SK-N-SH treated with all-trans-retinoic acid at 6 μM for 48 hours (cell line): ENCODE results near the gene HECTD1.
"Not testable (repeated sequence)": the region's sequence is repeated elsewhere in the genome, so short reads cannot be mapped to it uniquely, and the experiment has no call there.

Source experiments
- ATAC-seq: fragments of 200-7000 bp; cut with Tn5 transposase; 3 replicates; pipeline ENCODE4 v1.9.1; 2020; ENCODE audit warnings: mild to moderate bottlenecking, moderate library complexity
- ARNTL ChIP-seq: fragments of 450-650 bp; formaldehyde crosslinking; IDR thresholded peaks from 2 replicates; pipeline ENCODE4 v1.5.0; 2020; ENCODE audit warnings: low read depth, mild to moderate bottlenecking, moderate library complexity, borderline replicate concordance
- BACH2 ChIP-seq: fragments of 250-450 bp; sonication (Bioruptor Pico); IDR thresholded peaks from 2 replicates; pipeline ENCODE4 v1.9.0; 2021; ENCODE audit warnings: mild to moderate bottlenecking, borderline replicate concordance
- CSDC2 ChIP-seq: fragments of 250-450 bp; sonication (Bioruptor Pico); IDR thresholded peaks from 2 replicates; pipeline ENCODE4 v1.5.0; 2020; ENCODE audit warnings: mild to moderate bottlenecking, moderate library complexity
- ESRRG ChIP-seq: fragments of 250-450 bp; sonication (Bioruptor Pico); IDR thresholded peaks from 2 replicates; pipeline ENCODE4 v1.6.1; 2021; ENCODE audit warnings: mild to moderate bottlenecking
- GLIS3 ChIP-seq: fragments of 250-450 bp; sonication (Bioruptor Pico); IDR thresholded peaks from 2 replicates; pipeline ENCODE4 v1.5.0; 2020; ENCODE audit warnings: mild to moderate bottlenecking, moderate library complexity
- ISL1 ChIP-seq: fragments of 250-450 bp; sonication (Bioruptor Pico); IDR thresholded peaks from 2 replicates; pipeline ENCODE4 v2.1.2; 2022; ENCODE audit warnings: mild to moderate bottlenecking, moderate library complexity
- OSR1 ChIP-seq: fragments of 250-450 bp; sonication (Bioruptor Pico); IDR thresholded peaks from 2 replicates; pipeline ENCODE4 v1.8.0; 2022; ENCODE audit warnings: moderate library complexity, mild to moderate bottlenecking, inconsistent platforms
- PATZ1 ChIP-seq: fragments of 250-450 bp; sonication (Bioruptor Pico); IDR thresholded peaks from 2 replicates; pipeline ENCODE4 v1.8.0; 2020; ENCODE audit warnings: mild to moderate bottlenecking, moderate library complexity, borderline replicate concordance
- PPARA ChIP-seq: fragments of 250-450 bp; sonication (Bioruptor Pico); IDR thresholded peaks from 2 replicates; pipeline ENCODE4 v1.5.0; 2020; ENCODE audit warnings: mild to moderate bottlenecking, borderline replicate concordance
- RARB ChIP-seq: fragments of 250-450 bp; sonication (Bioruptor Pico); IDR thresholded peaks from 2 replicates; pipeline ENCODE4 v1.8.0; 2021; ENCODE audit warnings: mild to moderate bottlenecking, moderate library complexity
- SNAI2 ChIP-seq: fragments of 250-450 bp; sonication (Bioruptor Pico); IDR thresholded peaks from 2 replicates; pipeline ENCODE4 v1.5.0; 2020; ENCODE audit warnings: mild to moderate bottlenecking, moderate library complexity
- TOX ChIP-seq: fragments of 250-450 bp; sonication (Bioruptor Pico); IDR thresholded peaks from 2 replicates; pipeline ENCODE4 v1.8.0; 2021; ENCODE audit warnings: mild to moderate bottlenecking, moderate library complexity, borderline replicate concordance
- TSHZ2 ChIP-seq: fragments of 250-450 bp; sonication (Bioruptor Pico); IDR thresholded peaks from 2 replicates; pipeline ENCODE4 v1.5.0; 2020; ENCODE audit warnings: mild to moderate bottlenecking, moderate library complexity
- ZFP3 ChIP-seq: fragments of 250-450 bp; sonication (Bioruptor Pico); IDR thresholded peaks from 2 replicates; pipeline ENCODE4 v1.5.0; 2020; ENCODE audit warnings: mild to moderate bottlenecking, moderate library complexity
- ZFP30 ChIP-seq: fragments of 450-650 bp; formaldehyde crosslinking; IDR thresholded peaks from 2 replicates; pipeline ENCODE4 v1.5.0; 2022; ENCODE audit warnings: mild to moderate bottlenecking, moderate library complexity
- ZNF565 ChIP-seq: fragments of 450-650 bp; formaldehyde crosslinking; conservative IDR thresholded peaks from 2 replicates; pipeline ENCODE4 v1.5.0; 2020; ENCODE audit warnings: low read depth, mild to moderate bottlenecking, moderate library complexity
- ZNF70 ChIP-seq: fragments of 450-650 bp; formaldehyde crosslinking; IDR thresholded peaks from 2 replicates; pipeline ENCODE4 v1.5.0; 2020; ENCODE audit warnings: mild to moderate bottlenecking, moderate library complexity
- ZNF8 ChIP-seq: fragments of 450-650 bp; formaldehyde crosslinking; IDR thresholded peaks from 2 replicates; pipeline ENCODE4 v1.5.0; 2020; ENCODE audit warnings: mild to moderate bottlenecking, moderate library complexity
- TF ChIP-seq, protein P1 (sequence below): fragments of 250-450 bp; sonication (Bioruptor Pico); IDR thresholded peaks from 2 replicates; pipeline ENCODE4 v1.5.1; 2021; ENCODE audit warnings: mild to moderate bottlenecking, moderate library complexity
- TF ChIP-seq, protein P2 (sequence below): fragments of 250-450 bp; sonication (Bioruptor Pico); IDR thresholded peaks from 2 replicates; pipeline ENCODE4 v1.5.1; 2020; ENCODE audit warnings: low read depth, mild to moderate bottlenecking, moderate library complexity

HECTD1 gene

DNA sequence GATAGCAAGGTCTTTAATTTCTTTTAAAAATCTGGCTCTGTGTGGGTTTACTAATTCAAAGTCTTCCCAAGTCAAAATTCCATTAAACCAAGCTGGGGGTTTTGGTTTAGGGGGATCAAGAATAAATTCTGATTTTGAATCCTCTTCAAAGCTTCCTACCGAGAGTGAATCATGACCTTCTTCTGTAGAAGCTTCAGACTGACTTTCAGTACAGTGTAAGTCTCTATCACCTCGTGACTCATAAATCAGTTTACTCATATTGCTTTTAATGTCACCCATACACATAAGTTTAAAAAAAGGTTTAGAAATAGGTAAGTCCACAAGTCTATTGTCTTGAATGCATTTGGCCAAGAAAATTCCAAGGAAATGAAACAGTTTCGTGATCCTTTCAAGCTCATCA is 100.8 kb downstream of the HECTD1 start (continued):
- no peak for TF ChIP-seq BACH2 (CRISPR knock-in tag)

- no peak for ATAC-seq
Measured at GRCh38 chr14:31097081-31097480, 110.5 kb downstream of the HECTD1 start.

GRCh38 chr14:31096255-31096654 is 111.3 kb downstream of the HECTD1 start:
- TF ChIP-seq ARNTL (CRISPR knock-in tag) (no peak), SNAI2 (CRISPR knock-in tag) (no peak), GLIS3 (CRISPR knock-in tag) (no peak), PATZ1 (CRISPR knock-in tag) (no peak), ZNF565 (no peak), ZFP30 (CRISPR knock-in tag) (no peak), PPARA (CRISPR knock-in tag) (no peak), BACH2 (CRISPR knock-in tag) (no peak), TOX (CRISPR knock-in tag) (no peak), ZFP3 (CRISPR knock-in tag) (no peak), ISL1 (CRISPR knock-in tag) (no peak), CSDC2 (CRISPR knock-in tag) (no peak), TSHZ2 (no peak)
- TF ChIP-seq, protein P1, sequence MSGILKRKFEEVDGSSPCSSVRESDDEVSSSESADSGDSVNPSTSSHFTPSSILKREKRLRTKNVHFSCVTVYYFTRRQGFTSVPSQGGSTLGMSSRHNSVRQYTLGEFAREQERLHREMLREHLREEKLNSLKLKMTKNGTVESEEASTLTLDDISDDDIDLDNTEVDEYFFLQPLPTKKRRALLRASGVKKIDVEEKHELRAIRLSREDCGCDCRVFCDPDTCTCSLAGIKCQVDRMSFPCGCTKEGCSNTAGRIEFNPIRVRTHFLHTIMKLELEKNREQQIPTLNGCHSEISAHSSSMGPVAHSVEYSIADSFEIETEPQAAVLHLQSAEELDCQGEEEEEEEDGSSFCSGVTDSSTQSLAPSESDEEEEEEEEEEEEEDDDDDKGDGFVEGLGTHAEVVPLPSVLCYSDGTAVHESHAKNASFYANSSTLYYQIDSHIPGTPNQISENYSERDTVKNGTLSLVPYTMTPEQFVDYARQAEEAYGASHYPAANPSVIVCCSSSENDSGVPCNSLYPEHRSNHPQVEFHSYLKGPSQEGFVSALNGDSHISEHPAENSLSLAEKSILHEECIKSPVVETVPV (CRISPR knock-in tag): no peak
- TF ChIP-seq, protein P2, sequence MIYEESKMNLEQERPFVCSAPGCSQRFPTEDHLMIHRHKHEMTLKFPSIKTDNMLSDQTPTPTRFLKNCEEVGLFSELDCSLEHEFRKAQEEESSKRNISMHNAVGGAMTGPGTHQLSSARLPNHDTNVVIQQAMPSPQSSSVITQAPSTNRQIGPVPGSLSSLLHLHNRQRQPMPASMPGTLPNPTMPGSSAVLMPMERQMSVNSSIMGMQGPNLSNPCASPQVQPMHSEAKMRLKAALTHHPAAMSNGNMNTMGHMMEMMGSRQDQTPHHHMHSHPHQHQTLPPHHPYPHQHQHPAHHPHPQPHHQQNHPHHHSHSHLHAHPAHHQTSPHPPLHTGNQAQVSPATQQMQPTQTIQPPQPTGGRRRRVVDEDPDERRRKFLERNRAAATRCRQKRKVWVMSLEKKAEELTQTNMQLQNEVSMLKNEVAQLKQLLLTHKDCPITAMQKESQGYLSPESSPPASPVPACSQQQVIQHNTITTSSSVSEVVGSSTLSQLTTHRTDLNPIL (CRISPR knock-in tag): no peak
- ATAC-seq: no peak

More at GRCh38 chr14:31097081-31097480, 110.5 kb downstream of the HECTD1 start:
- TF ChIP-seq ZNF8 (CRISPR knock-in tag) (no peak), ISL1 (CRISPR knock-in tag) (no peak), TSHZ2 (no peak), ZNF70 (CRISPR knock-in tag) (no peak), BACH2 (CRISPR knock-in tag) (no peak), ESRRG (CRISPR knock-in tag) (no peak), GLIS3 (CRISPR knock-in tag) (no peak), SNAI2 (CRISPR knock-in tag) (no peak), RARB (CRISPR knock-in tag) (no peak), ZFP3 (CRISPR knock-in tag) (no peak), OSR1 (CRISPR knock-in tag) (no peak), TOX (CRISPR knock-in tag) (no peak), CSDC2 (CRISPR knock-in tag) (no peak)
- TF ChIP-seq, protein P1 (CRISPR knock-in tag): no peak

- ATAC-seq: not testable (repeated sequence)
Measured at GRCh38 chr14:31095817-31096216, 111.8 kb downstream of the HECTD1 start.

GRCh38 chr14:31093884-31094839 is 113.4 kb downstream of the HECTD1 start:
- ATAC-seq: not testable (repeated sequence)
